ENCODE measurements around the gene SBF2. TPM values are rescaled to one million over a fixed set of nuclear protein-coding genes. Genes with fewer than 3 reads are reported as not detected.
A peak's percentile ranks its signal among the peaks of the same experiment; 100 is the strongest.

SBF2 gene
- total RNA-seq, 4 donors from 2014 or later, result 42.3 to 106 (median 45.3) TPM

DNA sequence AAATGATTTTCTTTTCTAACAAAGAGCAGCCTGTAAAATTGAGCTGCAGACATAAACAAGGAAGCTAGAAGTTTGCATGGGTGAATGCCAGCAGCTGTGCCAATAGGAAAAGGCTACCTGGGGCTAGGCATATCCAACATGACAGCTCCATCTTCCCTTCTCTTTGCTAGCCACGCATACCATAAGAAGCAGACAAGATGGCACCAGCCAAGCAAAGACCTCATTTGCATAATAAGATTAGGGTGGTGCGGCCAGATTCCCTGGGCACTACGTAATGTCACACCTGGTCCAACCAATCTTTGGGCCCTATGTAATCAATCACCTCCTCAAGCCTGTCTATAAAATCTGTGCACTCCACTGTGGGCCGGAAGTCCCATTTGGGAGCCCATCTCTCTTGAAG lies 521.8 kb downstream of the SBF2 start:
- no peak for TF ChIP-seq EP300 (IDR thresholded peaks at IDR 0.05)
- TF ChIP-seq POLR2AphosphoS5 (IDR thresholded peaks at IDR 0.05), result no peak
- no peak for TF ChIP-seq POLR2A (IDR thresholded peaks at IDR 0.05)
- TF ChIP-seq, protein P1, sequence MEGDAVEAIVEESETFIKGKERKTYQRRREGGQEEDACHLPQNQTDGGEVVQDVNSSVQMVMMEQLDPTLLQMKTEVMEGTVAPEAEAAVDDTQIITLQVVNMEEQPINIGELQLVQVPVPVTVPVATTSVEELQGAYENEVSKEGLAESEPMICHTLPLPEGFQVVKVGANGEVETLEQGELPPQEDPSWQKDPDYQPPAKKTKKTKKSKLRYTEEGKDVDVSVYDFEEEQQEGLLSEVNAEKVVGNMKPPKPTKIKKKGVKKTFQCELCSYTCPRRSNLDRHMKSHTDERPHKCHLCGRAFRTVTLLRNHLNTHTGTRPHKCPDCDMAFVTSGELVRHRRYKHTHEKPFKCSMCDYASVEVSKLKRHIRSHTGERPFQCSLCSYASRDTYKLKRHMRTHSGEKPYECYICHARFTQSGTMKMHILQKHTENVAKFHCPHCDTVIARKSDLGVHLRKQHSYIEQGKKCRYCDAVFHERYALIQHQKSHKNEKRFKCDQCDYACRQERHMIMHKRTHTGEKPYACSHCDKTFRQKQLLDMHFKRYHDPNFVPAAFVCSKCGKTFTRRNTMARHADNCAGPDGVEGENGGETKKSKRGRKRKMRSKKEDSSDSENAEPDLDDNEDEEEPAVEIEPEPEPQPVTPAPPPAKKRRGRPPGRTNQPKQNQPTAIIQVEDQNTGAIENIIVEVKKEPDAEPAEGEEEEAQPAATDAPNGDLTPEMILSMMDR (IDR thresholded peaks at IDR 0.05), result no peak
- Histone ChIP-seq H3K4me3 (no peak overlapping the region), H3K27me3 (no peaks in the 10 kb centered on the region), H3K9me3 (no peaks in the 10 kb centered on the region), H3K36me3 (peaks cover 5% of the 10 kb centered on the region), H3K27ac (no peak overlapping the region), H3K4me1 (peaks cover 11% of the 10 kb centered on the region)
- no peak for DNase-seq (ENCODE audit: low spot score in 2 of 2)
- whole genome bisulfite sequencing, result 81% methylated on average over 4 of the region's 4 CpGs

DNA sequence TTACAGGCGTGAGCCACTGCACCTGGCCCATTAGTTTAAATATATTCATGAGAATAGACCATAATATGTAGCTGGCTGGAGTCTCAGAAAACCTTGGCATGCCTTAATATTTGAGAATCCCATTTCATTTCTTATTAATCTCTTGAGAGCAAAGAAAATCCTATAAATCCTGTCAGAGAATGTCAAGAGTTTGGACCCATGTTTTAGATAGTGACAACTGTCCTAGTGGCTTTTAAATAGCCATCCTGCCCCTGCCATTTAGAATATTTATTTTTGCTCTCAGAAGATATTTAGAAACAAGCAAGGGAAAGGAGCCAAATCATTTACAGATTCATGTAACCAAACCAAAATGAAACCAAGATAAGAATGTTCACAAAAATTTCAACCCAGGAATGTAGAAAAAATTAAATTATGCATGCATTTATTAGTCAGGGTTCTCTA lies 522.9 kb downstream of the SBF2 start:
- no peak overlapping the region for H3K4me3 ChIP-seq
- 73% methylated on average over 1 of the region's 1 CpG for WGBS
- no peak for DNase-seq (ENCODE audit: low spot score in 2 of 2)
- peaks cover 5% of the 10 kb centered on the region for H3K36me3 ChIP-seq
- H3K27ac ChIP-seq, result no peak overlapping the region
- no peaks in the 10 kb centered on the region for H3K27me3 ChIP-seq
- TF ChIP-seq POLR2A (IDR thresholded peaks at IDR 0.05), result no peak
- TF ChIP-seq EP300 (IDR thresholded peaks at IDR 0.05), result no peak
- no peak for TF ChIP-seq POLR2AphosphoS5 (IDR thresholded peaks at IDR 0.05)
- TF ChIP-seq, protein P1 (IDR thresholded peaks at IDR 0.05), result no peak
- H3K9me3 ChIP-seq, result no peaks in the 10 kb centered on the region
- peaks cover 11% of the 10 kb centered on the region for H3K4me1 ChIP-seq

DNA sequence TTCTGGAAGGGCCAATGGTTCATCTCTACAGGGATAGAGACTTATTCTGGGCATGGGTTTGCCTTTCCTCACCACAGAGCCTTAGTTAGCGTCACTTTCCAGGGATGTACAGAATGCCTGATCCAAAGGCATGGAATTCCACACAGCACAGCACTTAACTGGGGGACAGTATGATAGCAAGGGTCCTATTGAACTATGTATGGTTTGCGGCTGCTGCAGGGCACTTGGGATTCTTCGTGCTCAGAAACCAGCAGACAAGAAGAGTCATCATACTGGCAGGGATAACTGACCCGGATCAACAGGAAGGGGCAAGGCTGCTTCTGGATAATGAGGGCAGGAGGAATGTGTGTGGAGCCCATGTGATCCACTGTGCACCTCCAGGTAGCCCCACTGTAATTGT lies 524.4 kb downstream of the SBF2 start:
- Histone ChIP-seq H3K9me3 (no peaks in the 10 kb centered on the region), H3K4me1 (peaks cover 10% of the 10 kb centered on the region), H3K27me3 (no peaks in the 10 kb centered on the region), H3K27ac (no peak overlapping the region), H3K4me3 (no peak overlapping the region), H3K36me3 (peaks cover 5% of the 10 kb centered on the region)
- no peak for TF ChIP-seq EP300 (IDR thresholded peaks at IDR 0.05)
- no peak for TF ChIP-seq POLR2AphosphoS5 (IDR thresholded peaks at IDR 0.05)
- TF ChIP-seq POLR2A (IDR thresholded peaks at IDR 0.05), result no peak
- TF ChIP-seq, protein P1 (IDR thresholded peaks at IDR 0.05), result no peak
- 100% methylated on average over 3 of the region's 4 CpGs for WGBS
- DNase-seq (ENCODE audit: low spot score in 2 of 2), result no peak

DNA sequence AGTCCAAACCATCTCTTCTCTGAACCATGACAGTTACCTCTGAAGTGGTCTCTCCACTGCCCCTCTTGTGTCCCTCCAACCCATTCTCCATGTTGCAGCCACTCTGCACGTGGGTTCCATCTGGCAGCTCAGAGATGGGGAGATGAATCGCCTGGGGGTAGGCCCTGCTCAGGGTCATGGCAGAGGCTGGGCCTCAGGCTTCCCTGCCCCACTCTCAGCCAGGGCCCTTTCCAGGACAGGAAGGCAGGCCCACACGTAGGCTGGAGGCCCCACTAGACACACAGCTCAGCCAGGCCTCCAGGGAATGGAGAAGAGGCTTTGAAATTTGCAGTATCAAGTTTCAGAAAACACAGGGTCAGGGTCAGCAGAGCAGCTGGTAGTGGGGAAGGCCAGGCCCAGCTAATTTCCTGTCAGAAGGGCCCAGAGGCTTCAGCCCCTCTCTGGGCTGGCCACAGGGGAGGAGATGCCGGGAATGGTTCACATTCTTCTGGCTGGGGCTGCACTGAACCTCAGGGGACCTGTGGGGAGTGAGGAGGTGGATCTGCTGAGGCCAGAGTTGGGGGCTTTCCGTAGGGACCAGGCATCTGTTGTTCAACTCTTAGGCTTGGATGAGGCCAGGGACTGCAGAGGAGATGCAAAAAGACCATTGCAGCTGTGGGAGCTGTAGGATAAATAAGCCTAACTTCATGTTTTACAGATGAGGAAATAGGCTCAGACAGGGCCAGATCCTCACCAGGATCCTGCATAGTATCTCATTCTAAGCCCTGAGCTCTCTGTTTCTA lies 528.5 kb downstream of the SBF2 start:
- TF ChIP-seq EP300 (IDR thresholded peaks at IDR 0.05) (no peak), POLR2A (IDR thresholded peaks at IDR 0.05) (no peak), POLR2AphosphoS5 (IDR thresholded peaks at IDR 0.05) (no peak)
- TF ChIP-seq, protein P1 (IDR thresholded peaks at IDR 0.05), result no peak
- Histone ChIP-seq H3K27me3 (no peaks in the 10 kb centered on the region), H3K36me3 (peaks cover 3% of the 10 kb centered on the region), H3K9me3 (no peaks in the 10 kb centered on the region), H3K4me1 (peaks cover 26% of the 10 kb centered on the region), H3K27ac (peak overlapping the region; percentile 47), H3K4me3 (no peak overlapping the region)
- DNase-seq (ENCODE audit: low spot score in 2 of 2), result no peak
- WGBS, result 58% methylated on average over 4 of the region's 5 CpGs

DNA sequence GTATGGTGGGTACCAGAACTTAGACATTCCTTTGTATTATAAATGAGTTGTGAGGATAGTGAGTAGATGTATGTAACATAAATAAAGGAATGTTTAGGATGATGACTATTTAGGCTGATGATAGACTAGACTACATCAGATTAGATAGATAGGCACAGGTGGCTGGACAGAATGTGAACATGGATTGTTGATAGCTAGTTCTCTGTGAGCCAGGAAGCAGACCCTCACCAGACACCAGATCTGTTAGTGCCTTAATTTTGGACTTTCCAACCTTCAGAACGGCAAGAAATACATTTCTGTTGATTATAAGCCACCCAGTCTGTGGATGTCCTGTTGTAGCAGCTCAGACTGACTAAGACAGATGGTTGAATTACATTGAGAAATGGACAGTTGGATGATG lies 530.7 kb downstream of the SBF2 start:
- TF ChIP-seq EP300 (IDR thresholded peaks at IDR 0.05) (no peak), POLR2AphosphoS5 (IDR thresholded peaks at IDR 0.05) (no peak), POLR2A (IDR thresholded peaks at IDR 0.05) (no peak)
- TF ChIP-seq, protein P1 (IDR thresholded peaks at IDR 0.05), result no peak
- Histone ChIP-seq H3K27ac (no peak overlapping the region), H3K4me1 (peaks cover 48% of the 10 kb centered on the region), H3K4me3 (no peak overlapping the region), H3K9me3 (no peaks in the 10 kb centered on the region), H3K27me3 (no peaks in the 10 kb centered on the region), H3K36me3 (no peaks in the 10 kb centered on the region)
- WGBS, result 100% methylated on average over 1 of the region's 1 CpG
- no peak for DNase-seq (ENCODE audit: low spot score in 2 of 2)
